GM12892 (cell line): ENCODE results near the gene THBS2.
"Not testable (repeated sequence)": the region's sequence is repeated elsewhere in the genome, so short reads cannot be mapped to it uniquely, and the experiment has no call there.

ENCODE experiments used
- DNase-seq: peaks from one replicate; pipeline ENCODE4 v3.0.0; 2011; ENCODE audit not compliant: insufficient read length
- FAIRE-seq: peaks from 2 replicates; lab custom pipeline; 2011; peaks lifted over from hg19 to GRCh38; lab: Jason Lieb, UNC
- POLR2A ChIP-seq: IDR thresholded peaks from 2 replicates; pipeline ENCODE4 v1.6.1; 2011; ENCODE audit warnings: low read depth, low read length, control low read depth
- POLR2AphosphoS5 ChIP-seq: IDR thresholded peaks from 2 replicates; pipeline ENCODE4 v1.6.1; 2011; ENCODE audit warnings: low read depth, low read length, control low read depth
- TAF1 ChIP-seq: IDR thresholded peaks from 2 replicates; pipeline ENCODE4 v1.6.1; 2011; ENCODE audit warnings: low read depth, mild to moderate bottlenecking, control low read depth, low read length, borderline replicate concordance

The THBS2 gene

GRCh38 chr6:169289619-169290339 is 36.1 kb upstream of the THBS2 start:
- TF ChIP-seq POLR2AphosphoS5 (no peak), POLR2A (no peak), TAF1 (no peak)
- DNase-seq (no peak), FAIRE-seq (no peak)

GRCh38 chr6:169289257-169289618 is 35.6 kb upstream of the THBS2 start:
- no peak for TF ChIP-seq POLR2AphosphoS5
- no peak for TF ChIP-seq TAF1
- FAIRE-seq, result no peak
- DNase-seq, result no peak

GRCh38 chr6:169288591-169288990 is 34.9 kb upstream of the THBS2 start:
- no peak for TF ChIP-seq TAF1
- no peak for TF ChIP-seq POLR2A
- no peak for TF ChIP-seq POLR2AphosphoS5
- no peak for FAIRE-seq
- DNase-seq, result no peak

GRCh38 chr6:169287675-169288074 is 34.0 kb upstream of the THBS2 start:
- TF ChIP-seq TAF1 (no peak), POLR2AphosphoS5 (no peak), POLR2A (no peak)
- no peak for FAIRE-seq
- DNase-seq, result no peak

GRCh38 chr6:169286961-169287360 is 33.3 kb upstream of the THBS2 start:
- no peak for FAIRE-seq
- no peak for TF ChIP-seq POLR2AphosphoS5
- TF ChIP-seq POLR2A, result no peak
- no peak for TF ChIP-seq TAF1

GRCh38 chr6:169285165-169285564 is 31.5 kb upstream of the THBS2 start:
- no peak for TF ChIP-seq POLR2AphosphoS5
- TF ChIP-seq POLR2A, result no peak
- no peak for TF ChIP-seq TAF1
- FAIRE-seq, result no peak
- DNase-seq, result no peak

More at GRCh38 chr6:169286961-169287360, 33.3 kb upstream of the THBS2 start:
- DNase-seq, result no peak

GRCh38 chr6:169283924-169284323 is 30.3 kb upstream of the THBS2 start:
- TF ChIP-seq TAF1 (no peak), POLR2AphosphoS5 (no peak), POLR2A (no peak)
- no peak for FAIRE-seq

GRCh38 chr6:169282043-169282442 is 28.4 kb upstream of the THBS2 start:
- TF ChIP-seq POLR2AphosphoS5 (no peak), TAF1 (no peak), POLR2A (no peak)
- no peak for FAIRE-seq
- DNase-seq, result no peak

More at GRCh38 chr6:169283924-169284323, 30.3 kb upstream of the THBS2 start:
- no peak for DNase-seq

- no peak for TF ChIP-seq POLR2AphosphoS5
- TF ChIP-seq POLR2A, result no peak
- no peak for TF ChIP-seq TAF1
- DNase-seq (no peak), FAIRE-seq (no peak)
Measured at GRCh38 chr6:169277619-169278018, 24.0 kb upstream of the THBS2 start.

- DNase-seq (no peak), FAIRE-seq (no peak)
- TF ChIP-seq POLR2A (no peak), TAF1 (no peak), POLR2AphosphoS5 (no peak)
Measured at GRCh38 chr6:169274781-169275180, 21.1 kb upstream of the THBS2 start.

- TF ChIP-seq POLR2AphosphoS5 (no peak), TAF1 (no peak), POLR2A (no peak)
- FAIRE-seq (no peak), DNase-seq (no peak)
Measured at GRCh38 chr6:169273511-169273910, 19.9 kb upstream of the THBS2 start.

- DNase-seq, result no peak
- FAIRE-seq, result no peak
- TF ChIP-seq TAF1, result no peak
- TF ChIP-seq POLR2A, result no peak
- no peak for TF ChIP-seq POLR2AphosphoS5
Measured at GRCh38 chr6:169271877-169272216, 18.2 kb upstream of the THBS2 start.

- FAIRE-seq (no peak), DNase-seq (no peak)
- TF ChIP-seq POLR2A, result no peak
- no peak for TF ChIP-seq TAF1
- no peak for TF ChIP-seq POLR2AphosphoS5
Measured at GRCh38 chr6:169271158-169271876, 17.7 kb upstream of the THBS2 start.

- DNase-seq, FAIRE-seq: not testable (repeated sequence)
Measured at GRCh38 chr6:169270077-169270380, 16.4 kb upstream of the THBS2 start.
